NT2/D1 (cell line): ENCODE measurements around the gene OPCML.

ENCODE experiments used
- SUZ12 ChIP-seq: IDR thresholded peaks from 2 replicates; pipeline ENCODE4 v1.6.1; 2011; ENCODE audit not compliant: insufficient read length, insufficient read depth; ENCODE audit errors: extremely low read depth
- YY1 ChIP-seq: IDR thresholded peaks from 2 replicates; pipeline ENCODE4 v1.6.1; 2011; ENCODE audit not compliant: insufficient read length, insufficient read depth
- ZNF274 ChIP-seq: IDR thresholded peaks from 2 replicates; pipeline ENCODE4 v1.6.1; 2011; ENCODE audit warnings: mild to moderate bottlenecking, low read depth, low read length

GRCh38 chr11:132414451-132414850 is 1117.8 kb downstream of the OPCML start:
- TF ChIP-seq ZNF274: no peak
- no peak for TF ChIP-seq SUZ12
- no peak for TF ChIP-seq YY1
